ENCODE results near the gene DOK7.

DNA sequence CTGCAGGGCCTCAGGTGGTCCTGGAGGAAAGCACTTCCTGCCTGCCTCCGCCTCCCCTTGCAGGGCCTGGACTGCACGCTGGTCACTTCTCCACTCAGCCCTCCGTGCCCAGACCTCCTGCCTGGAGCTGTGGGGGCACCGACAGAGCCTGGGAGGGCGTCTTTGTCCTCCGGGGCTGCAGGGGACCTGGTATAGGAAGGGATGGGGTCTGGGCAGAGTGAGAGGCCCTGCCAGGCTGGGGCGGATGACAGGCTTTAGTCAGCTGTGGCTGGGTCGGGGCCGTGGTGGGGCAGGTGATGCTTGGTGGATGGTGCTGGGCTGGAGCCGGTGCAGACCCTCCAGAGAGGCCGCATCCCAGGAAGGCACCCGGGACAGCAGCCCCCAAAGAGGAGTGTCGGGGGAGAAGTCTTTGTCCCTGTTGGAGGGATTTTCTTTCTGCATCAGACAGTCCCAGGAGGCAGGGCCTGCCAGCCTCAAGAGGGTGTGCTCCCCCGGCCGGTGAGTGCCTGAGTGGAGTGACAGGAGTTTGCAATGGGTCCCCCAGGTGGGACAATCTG is 1.3 kb downstream of the DOK7 start:
- TF ChIP-seq, protein P1, sequence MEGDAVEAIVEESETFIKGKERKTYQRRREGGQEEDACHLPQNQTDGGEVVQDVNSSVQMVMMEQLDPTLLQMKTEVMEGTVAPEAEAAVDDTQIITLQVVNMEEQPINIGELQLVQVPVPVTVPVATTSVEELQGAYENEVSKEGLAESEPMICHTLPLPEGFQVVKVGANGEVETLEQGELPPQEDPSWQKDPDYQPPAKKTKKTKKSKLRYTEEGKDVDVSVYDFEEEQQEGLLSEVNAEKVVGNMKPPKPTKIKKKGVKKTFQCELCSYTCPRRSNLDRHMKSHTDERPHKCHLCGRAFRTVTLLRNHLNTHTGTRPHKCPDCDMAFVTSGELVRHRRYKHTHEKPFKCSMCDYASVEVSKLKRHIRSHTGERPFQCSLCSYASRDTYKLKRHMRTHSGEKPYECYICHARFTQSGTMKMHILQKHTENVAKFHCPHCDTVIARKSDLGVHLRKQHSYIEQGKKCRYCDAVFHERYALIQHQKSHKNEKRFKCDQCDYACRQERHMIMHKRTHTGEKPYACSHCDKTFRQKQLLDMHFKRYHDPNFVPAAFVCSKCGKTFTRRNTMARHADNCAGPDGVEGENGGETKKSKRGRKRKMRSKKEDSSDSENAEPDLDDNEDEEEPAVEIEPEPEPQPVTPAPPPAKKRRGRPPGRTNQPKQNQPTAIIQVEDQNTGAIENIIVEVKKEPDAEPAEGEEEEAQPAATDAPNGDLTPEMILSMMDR (IDR thresholded peaks at IDR 0.05): no peak
- TF ChIP-seq EP300 (IDR thresholded peaks at IDR 0.05): no peak
- TF ChIP-seq POLR2A (IDR thresholded peaks at IDR 0.05): no peak
